GM18867 (cell line): Measurements from ENCODE around the gene HABP4.

ENCODE experiments used
- ATAC-seq: cut with Tn5 transposase; IDR thresholded peaks from one replicate; pipeline ENCODE4 v1.9.1; 2021; ENCODE audit warnings: mild to moderate bottlenecking, moderate library complexity; ENCODE audit not compliant: unreplicated experiment

HABP4 gene

GRCh38 chr9:96449845-96450612 lies at the start of gene HABP4:
TSS of gene HABP4 (plus strand) at chr9:96450169. CDS start at chr9:96450280, 111 bp downstream.
- peak; percentile 96 for ATAC-seq

DNA sequence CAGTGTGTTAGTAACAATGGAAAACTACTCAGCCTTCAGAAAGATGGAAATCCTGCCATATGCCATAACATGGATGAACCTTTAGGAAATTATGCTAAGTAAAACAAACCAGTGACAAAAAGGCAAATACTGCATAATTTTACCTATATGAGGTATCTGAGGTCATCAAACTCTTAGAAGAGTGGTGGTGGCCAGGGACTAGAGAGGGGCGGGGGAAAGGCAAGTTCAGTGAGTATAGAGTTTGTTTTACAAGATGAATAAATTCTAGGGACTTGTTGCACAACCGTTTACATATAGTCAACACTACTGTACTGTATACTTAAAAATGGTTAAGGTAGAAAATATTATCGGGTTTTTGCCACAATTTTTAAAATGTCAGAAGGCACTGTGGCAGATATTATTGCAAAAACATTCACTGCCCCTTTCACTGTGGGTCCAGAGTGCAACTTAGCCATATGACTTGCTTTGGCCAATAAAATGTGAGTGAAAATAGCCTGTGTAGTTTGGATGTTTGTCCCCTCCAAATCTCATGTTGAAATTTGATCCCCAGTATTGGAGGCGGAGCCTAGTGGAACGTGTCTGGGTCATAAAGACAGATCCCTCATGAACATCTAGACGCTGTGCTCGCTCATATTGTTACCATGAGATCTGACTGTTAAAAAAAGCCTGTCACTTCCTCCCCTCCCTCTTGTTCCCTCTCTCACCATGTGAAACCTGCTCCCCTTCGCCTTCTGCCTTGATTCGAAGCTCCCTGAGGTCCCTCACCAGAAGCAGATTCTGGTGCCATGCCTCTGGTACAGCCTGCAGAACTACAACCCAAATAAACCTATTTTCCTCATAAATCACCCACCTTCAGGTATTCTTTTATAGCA lies 41.3 kb upstream of the HABP4 start:
- no peak for ATAC-seq

DNA sequence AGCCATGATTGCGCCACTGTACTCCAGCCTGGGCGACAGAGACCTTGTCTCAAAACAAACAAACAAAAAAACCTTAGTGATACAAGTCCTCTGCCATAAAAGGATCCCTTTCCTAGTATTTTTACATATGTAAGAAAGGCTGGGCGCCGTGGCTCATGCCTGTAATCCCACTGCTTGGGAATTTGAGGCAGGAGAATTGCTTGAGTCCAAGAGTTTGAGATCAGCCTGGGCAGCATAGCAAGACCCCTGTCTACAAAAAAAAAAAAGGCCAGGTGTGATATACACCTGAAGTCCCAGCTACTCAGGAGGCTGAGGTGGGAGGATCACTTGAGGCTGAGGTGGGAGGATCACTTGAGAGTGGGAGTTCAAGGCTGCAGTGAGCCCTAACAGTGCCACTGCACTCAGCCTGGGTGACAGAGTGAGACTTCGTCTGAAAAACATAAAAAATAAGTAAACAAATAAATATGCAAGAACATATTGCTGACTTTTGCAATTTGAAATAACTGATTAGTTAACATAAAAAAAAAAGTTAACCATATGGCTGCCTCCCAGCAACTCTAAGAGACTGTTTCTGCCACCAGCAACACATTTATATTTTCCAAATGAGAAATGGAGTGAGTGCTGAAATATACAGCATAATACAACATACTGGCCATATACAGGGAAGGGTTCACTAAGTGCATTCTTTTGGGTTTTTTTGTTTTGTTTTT lies 38.7 kb upstream of the HABP4 start:
- no peak for ATAC-seq

DNA sequence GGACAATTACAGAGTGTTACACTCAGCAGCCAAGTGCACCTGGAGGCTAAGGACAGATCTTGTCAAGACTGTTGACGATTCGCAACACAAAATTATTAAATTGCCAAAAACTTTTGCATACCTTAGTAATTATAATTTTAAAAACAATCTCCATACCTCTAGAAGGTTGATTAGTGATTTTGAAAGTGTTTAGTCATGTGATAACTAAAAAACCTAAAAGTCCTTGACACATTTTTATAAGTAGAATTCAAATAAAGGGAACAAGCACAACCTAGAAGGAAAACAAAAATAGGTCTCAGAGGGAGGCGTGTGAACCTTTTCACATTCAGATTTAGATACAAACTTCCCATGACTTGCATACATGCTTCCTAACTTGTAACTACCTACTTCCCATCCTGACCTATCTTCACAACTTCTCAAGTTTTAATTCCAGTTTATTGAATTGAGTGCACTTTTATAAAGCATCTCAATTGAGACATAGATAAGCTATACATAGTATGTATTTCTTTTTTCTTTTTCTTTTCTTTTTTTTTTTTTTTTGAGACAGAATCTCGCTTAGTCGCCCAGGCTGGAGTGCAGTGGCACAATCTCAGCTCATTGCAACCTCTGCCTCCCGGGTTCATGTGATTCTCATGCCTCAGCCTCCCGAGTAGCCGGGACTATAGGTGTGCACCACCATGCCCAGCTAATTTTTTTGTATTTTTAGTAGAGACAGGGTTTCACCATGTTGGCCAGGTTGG lies 37.6 kb upstream of the HABP4 start:
- ATAC-seq, result no peak

- peak; percentile 20 for ATAC-seq
Observed at GRCh38 chr9:96413302-96414221, 36.4 kb upstream of the HABP4 start.

GRCh38 chr9:96417051-96417586 lies 32.9 kb upstream of the HABP4 start:
- ATAC-seq, result peak; percentile 32

DNA sequence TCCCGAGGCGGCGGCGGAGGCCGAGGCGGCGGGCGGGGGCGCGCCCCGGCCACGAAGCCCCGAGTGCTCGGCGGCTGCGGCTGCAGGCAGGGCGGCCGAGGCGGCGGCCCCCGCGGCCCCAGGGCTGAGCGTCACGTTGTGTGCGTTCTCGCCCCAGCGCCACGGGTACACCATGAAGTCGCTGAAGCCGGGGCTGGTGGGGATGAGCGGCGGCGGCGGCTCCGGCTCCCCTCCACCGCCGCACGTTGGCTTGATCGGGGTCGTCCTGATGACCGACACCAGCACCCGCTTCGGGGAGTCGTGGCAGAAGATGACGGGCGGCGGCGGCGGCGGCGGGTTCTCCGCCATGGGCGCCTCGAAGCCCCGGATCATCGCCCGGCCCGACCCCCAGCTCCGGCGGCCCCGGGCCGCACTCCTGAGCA lies 32.3 kb upstream of the HABP4 start:
- ATAC-seq, result peak; percentile 1

- peak; percentile 68 for ATAC-seq
Observed at GRCh38 chr9:96418083-96418919, 31.7 kb upstream of the HABP4 start, which contains the start of gene ZNF367. TSS of gene ZNF367 (minus strand) at chr9:96418370. CDS start at chr9:96418032, 338 bp downstream.

DNA sequence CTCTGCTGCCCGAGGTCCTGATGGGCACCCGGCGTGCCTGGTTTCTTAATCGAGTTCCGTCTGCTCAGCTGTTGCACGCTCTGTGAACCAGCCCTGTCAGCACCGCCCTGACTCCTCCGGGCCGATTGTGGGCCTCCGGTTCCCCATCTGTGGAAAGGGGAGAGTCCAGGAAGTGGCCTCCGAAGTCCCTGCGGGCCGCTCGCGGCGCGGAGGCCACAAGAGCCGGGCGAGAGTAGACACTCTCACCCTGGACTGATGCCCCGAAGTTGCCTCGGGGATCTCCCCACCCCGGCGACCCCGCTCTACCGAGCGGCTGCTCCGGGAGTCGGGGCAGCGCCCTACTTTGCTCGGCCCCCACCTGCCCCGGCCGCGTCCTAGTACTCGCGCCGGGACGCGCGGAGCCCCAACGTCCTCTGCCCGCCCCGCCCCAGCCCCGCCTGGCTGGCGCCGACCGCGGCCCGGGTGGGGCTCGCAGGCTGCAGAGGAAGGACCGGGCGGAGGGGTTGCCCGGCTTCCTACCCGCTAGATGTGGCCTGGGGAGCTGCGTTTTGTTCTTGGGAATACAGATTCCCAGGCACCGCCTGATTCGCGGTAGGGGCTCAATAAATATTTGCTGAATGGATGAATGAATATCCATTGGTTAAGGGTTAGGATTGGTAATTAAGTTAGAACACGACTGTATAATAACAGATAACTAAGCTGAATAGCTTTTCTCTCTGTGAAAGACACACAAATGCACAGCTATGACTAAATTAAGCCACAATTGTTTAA lies 30.9 kb upstream of the HABP4 start:
- peak; percentile 38 for ATAC-seq

- no peak for ATAC-seq
Observed at GRCh38 chr9:96419691-96419969, 30.3 kb upstream of the HABP4 start.

DNA sequence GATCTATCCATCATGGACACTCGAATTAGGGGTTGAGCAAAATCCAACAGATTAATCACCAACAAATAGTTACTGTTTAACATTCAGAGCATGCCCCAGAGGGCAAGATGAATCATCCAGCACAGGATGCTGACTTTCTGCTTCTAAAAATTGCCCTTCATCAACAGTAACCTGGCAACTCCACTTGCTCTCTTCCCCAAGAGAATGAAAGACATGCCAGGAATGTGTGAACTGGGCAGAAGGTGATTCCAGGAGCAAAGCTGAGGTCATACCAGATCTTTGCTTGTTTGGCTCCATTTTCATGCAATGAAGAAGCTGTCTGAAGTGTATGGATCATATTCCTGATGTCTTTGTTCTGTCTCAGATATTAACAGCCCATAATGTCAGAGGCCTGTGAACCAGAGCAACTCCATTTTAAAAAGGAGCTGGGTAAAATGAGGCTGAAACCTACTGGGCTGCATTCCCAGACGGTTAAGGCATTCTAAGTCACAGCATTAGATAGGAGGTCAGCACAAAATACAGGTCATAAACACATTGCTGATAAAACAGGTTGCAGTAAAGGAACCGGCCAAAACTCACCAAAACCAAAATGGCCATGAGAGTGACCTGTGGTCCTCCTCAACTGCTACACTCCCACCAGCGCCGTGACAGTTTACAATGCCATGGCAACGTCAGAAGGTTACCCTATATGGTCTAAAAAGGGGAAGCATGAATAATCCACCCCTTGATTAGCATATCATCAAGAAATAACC lies 29.3 kb upstream of the HABP4 start:
- no peak for ATAC-seq

DNA sequence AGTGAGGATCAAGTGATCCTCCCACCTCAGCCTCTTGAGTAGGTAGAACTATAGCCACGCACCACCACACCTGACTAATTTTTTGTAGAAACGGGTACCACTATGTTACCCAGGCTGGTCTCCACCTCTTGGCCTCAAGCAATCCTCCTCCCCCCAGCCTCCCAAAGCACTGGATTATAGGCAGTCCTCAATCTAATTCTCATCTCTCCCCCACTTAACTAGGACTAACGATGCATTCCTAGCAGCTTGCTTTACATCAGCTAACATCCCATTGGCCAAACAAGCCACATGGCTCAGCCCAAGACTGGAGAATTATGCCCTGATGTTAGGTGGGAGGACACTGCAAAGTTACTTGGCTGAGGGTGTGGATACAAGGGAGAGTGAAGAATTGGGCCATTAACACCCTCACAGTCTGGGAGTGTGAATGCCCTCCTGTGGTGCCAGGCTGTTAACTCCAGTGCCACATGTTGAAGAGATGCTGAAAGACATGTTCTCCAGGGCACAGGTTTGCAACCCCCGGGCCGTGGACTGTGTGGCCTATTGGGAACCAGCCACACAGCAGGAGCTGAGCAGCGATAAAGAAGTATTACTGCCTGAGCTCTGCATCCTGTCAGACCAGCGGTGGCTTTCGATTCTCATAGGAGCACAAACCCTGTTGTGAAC lies 26.5 kb upstream of the HABP4 start:
- ATAC-seq, result no peak

DNA sequence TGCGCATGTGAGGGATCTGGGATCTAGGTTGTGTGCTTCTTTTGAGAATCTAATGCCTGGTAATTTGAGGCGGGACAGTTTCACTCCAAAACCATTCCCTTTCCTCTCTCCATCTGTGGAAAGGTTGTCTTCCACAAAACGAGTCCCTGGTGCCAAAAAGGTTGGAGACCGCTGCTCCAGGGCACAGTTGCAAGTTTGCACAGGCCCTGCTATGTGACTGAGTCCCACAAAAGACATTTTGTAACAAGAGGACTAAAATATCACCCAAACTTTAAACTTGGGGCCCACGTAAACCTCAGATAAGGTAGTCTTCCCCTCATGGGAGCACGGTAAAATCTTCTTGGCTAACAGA lies 26.0 kb upstream of the HABP4 start:
- no peak for ATAC-seq

- no peak for ATAC-seq
Observed at GRCh38 chr9:96425500-96426169, 24.3 kb upstream of the HABP4 start.

DNA sequence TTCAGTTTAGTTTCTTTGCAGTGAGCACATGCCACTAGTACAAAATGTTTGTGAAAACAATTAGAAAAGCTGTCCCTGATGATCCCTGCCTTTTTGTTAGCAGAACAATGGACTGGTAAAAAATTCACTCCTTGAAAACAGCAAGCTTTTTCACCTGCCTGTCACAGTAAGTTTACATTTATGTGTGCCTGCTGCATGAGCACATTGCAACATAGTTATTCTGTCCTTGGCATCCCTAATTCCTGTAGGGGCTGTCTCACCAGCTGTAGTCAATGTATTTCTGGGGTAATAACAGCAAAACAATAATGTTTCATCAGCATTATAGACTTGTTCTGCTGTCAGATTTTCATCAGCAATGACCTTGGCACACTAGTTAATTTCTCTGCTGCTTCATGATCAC lies 20.2 kb upstream of the HABP4 start:
- ATAC-seq, result no peak

GRCh38 chr9:96430377-96430776 lies 19.6 kb upstream of the HABP4 start:
- ATAC-seq, result no peak
